GM12878 (cell line): ENCODE measurements around the gene HTRA3. TPM values are rescaled to one million over a fixed set of nuclear protein-coding genes. Genes with fewer than 3 reads are reported as not detected.

ENCODE experiments used
- ATAC-seq: fragments of 200-7000 bp; cut with Tn5 transposase; 3 replicates; pipeline ENCODE4 v1.9.1; 2020; ENCODE audit warnings: mild to moderate bottlenecking, moderate library complexity
- BruUV-seq: library from RNA; stranded (reverse); fragments of 400-500 nt; replicated peaks from 2 replicates; lab custom pipeline; 2021; lab: Mats Ljungman, UMichigan
- CTCF ChIA-PET: fragments of 300-600 bp; sonication (Branson Sonifier 250); formaldehyde crosslinking; extraction: SDS; loops from one replicate; lab custom pipeline; 2021; ENCODE audit warnings: inconsistent platforms; lab: Yijun Ruan, JAX
- POLR2A ChIA-PET: fragments of 350-600 bp; formaldehyde crosslinking; extraction: SDS; loops from one replicate; lab custom pipeline; 2021; ENCODE audit warnings: inconsistent platforms; lab: Charles Lee
- RAD21 ChIA-PET: fragments of 300-600 bp; sonication (Branson Sonifier 250); formaldehyde crosslinking; loops from one replicate; lab custom pipeline; 2023; ENCODE audit warnings: antibody characterized with exemption; ENCODE audit not compliant: unreplicated experiment; lab: Charles Lee
- SMC1A ChIA-PET: fragments of 300-600 bp; sonication (Branson Sonifier 250); formaldehyde crosslinking; loops from one replicate; lab custom pipeline; 2023; ENCODE audit not compliant: unreplicated experiment, uncharacterized antibody; lab: Charles Lee
- DNase-seq: peaks from one replicate; pipeline ENCODE4 v3.0.0-alpha.2; 2011; ENCODE audit warnings: low read depth, low spot score
- FAIRE-seq: peaks from 3 replicates; lab custom pipeline; 2011; peaks lifted over from hg19 to GRCh38; lab: Jason Lieb, UNC
- H2AFZ ChIP-seq: 2 replicates; pipeline ENCODE4 v1.6.0; 2011; ENCODE audit warnings: low read depth, low read length, control low read depth; ENCODE audit not compliant: control insufficient read depth
- H3K27ac ChIP-seq: 2 replicates; pipeline ENCODE4 v1.5.1; 2011; ENCODE audit warnings: control low read depth; ENCODE audit not compliant: control insufficient read depth, insufficient read depth
- H3K27me3 ChIP-seq, 2 experiments: replicated peaks in 1 of 2; 2 replicates each; pipeline versions ENCODE4 v1.6.0 to v1.6.1; 2011; ENCODE audit warnings: low read length in 1 of 2; ENCODE audit not compliant: control insufficient read depth in 2 of 2, insufficient read depth in 2 of 2
- H3K36me3 ChIP-seq, 2 experiments: 2 replicates each; pipeline ENCODE4 v1.5.1; 2011; ENCODE audit warnings: low read length in 1 of 2; ENCODE audit not compliant: control insufficient read depth in 2 of 2, insufficient read depth in 2 of 2
- H3K4me1 ChIP-seq: 2 replicates; pipeline ENCODE4 v1.6.1; 2011; ENCODE audit warnings: mild to moderate bottlenecking, low read length, moderate library complexity, mixed read lengths; ENCODE audit not compliant: control insufficient read depth, insufficient read depth
- H3K4me2 ChIP-seq: 2 replicates; pipeline ENCODE4 v1.6.0; 2011; ENCODE audit warnings: control low read depth; ENCODE audit not compliant: control insufficient read depth, insufficient read depth
- H3K4me3 ChIP-seq: fragments of 200-600 bp; sonication (generic); 2 replicates; pipeline ENCODE4 v1.5.1; 2016
- H3K79me2 ChIP-seq: 2 replicates; pipeline ENCODE4 v1.6.0; 2011; ENCODE audit warnings: low read length; ENCODE audit not compliant: control insufficient read depth, insufficient read depth
- H3K9ac ChIP-seq: 2 replicates; pipeline ENCODE4 v1.8.0; 2011; ENCODE audit warnings: low read length, control low read depth, mixed read lengths; ENCODE audit not compliant: control insufficient read depth, insufficient read depth
- H3K9me3 ChIP-seq: replicated peaks from 3 replicates; pipeline ENCODE4 v1.5.1; 2011; ENCODE audit warnings: mild to moderate bottlenecking, low read length; ENCODE audit not compliant: control insufficient read depth, insufficient read depth
- H4K20me1 ChIP-seq: 2 replicates; pipeline ENCODE4 v1.6.0; 2011; ENCODE audit not compliant: control insufficient read depth, insufficient read depth
- BACH1 ChIP-seq: fragments of 450-650 bp; IDR thresholded peaks from 2 replicates; pipeline ENCODE4 v1.6.1; 2017; ENCODE audit warnings: mild to moderate bottlenecking, borderline replicate concordance
- CTCF ChIP-seq, 3 experiments: IDR thresholded peaks in 2 of 3; conservative IDR thresholded peaks in 1 of 3; 2 replicates each; pipeline ENCODE4 v1.5.1; 2011; ENCODE audit warnings: low read depth in 3 of 3, low read length in 3 of 3, mild to moderate bottlenecking in 3 of 3, control low read depth in 2 of 3, moderate library complexity in 2 of 3, inconsistent platforms in 1 of 3, mixed read lengths in 1 of 3; ENCODE audit not compliant: control insufficient read depth in 2 of 3, insufficient read depth in 1 of 3; ENCODE audit errors: extremely low read depth in 1 of 3
- FOXM1 ChIP-seq: IDR thresholded peaks from 2 replicates; pipeline ENCODE4 v1.6.1; 2012; ENCODE audit warnings: low read depth, mild to moderate bottlenecking, inconsistent platforms, low read length, moderate library complexity
- JUNB ChIP-seq: IDR thresholded peaks from 2 replicates; pipeline ENCODE4 v1.6.1; 2016; ENCODE audit warnings: antibody characterized with exemption, mild to moderate bottlenecking
- ZBTB33 ChIP-seq: fragments of 450-650 bp; IDR thresholded peaks from 2 replicates; pipeline ENCODE4 v1.6.1; 2017; ENCODE audit warnings: mild to moderate bottlenecking
- ZNF592 ChIP-seq: fragments of 450-650 bp; IDR thresholded peaks from 2 replicates; pipeline ENCODE4 v1.6.1; 2017; ENCODE audit warnings: mild to moderate bottlenecking, moderate library complexity
- WGBS: methylation state at CpG from one replicate; pipeline ENCODE4 v1.1.6; 2016; ENCODE audit warnings: low lambda C conversion rate; ENCODE audit not compliant: insufficient replicate concordance, insufficient coverage; ENCODE audit errors: missing lambda C conversion rate; 5-methylcytosine and 5-hydroxymethylcytosine counted together
- in situ Hi-C: fragments of 300-500 bp; cut with MboI; formaldehyde crosslinking; loops from 9 replicates; pipeline ENCODE4 v1.14.3; 2018; ENCODE audit warnings: mixed read lengths
- intact Hi-C: fragments of 100-400 bp; cut with micrococcal nuclease; formaldehyde crosslinking; loops from one replicate; pipeline ENCODE4 v1.14.2; 2022; ENCODE audit not compliant: unreplicated experiment
- polyA plus RNA-seq, 11 experiments: library from polyadenylated mRNA; depleted of rRNA in 4 of 11; unstranded in 6 of 11; stranded (reverse) in 5 of 11; fragments of >200 nt; fragmentation: Nextera tagmentation in 4 of 11; fragmentation: Illumina TruSeq in 1 of 11; extraction: Ambion mirVana in 4 of 11; extraction: Trizol in 1 of 11; gene quantifications; 1 replicate in 1 of 11; 2 replicates in 10 of 11; pipeline versions ENCODE4 v1.2.1 to v1.2.3, GENCODE V29; 2011 to 2016; ENCODE audit warnings: inconsistent platforms in 2 of 11, missing spikeins in 2 of 11, low read depth in 1 of 11
- total RNA-seq, 4 experiments: library from RNA; depleted of rRNA in 3 of 4; stranded (reverse); fragments of >200 nt in 3 of 4; fragmentation: Illumina TruSeq in 1 of 4; extraction: Trizol in 1 of 4; gene quantifications; 2 replicates each; pipeline versions ENCODE4 v1.2.1 to v1.2.3, GENCODE V29; 2013 to 2021

The HTRA3 gene
- total and polyA plus RNA-seq, 10 of the 15 experiments (the other 5 are each of a cell fraction or from before 2014, with no cell fraction given): 0.04 to 1.2 (median 0.08) TPM; not detected in 7

- TF ChIP-seq ZNF592 (no peak), ZBTB33 (no peak), JUNB (no peak)
- TF ChIP-seq, all 136 proteins: peak for 0
Observed at GRCh38 chr4:8301851-8302730, 32.5 kb downstream of the HTRA3 start (continued).

GRCh38 chr4:8303081-8303480, 33.5 kb downstream of the HTRA3 start:
- FAIRE-seq: no peak
- WGBS: 37% methylated on average over 4 of the region's 4 CpGs
- no TSS peak for BruUV-seq
- H3K9me3 ChIP-seq: no peaks in the 10 kb centered on the region
- SMC1A ChIA-PET: no interaction called here
- POLR2A ChIA-PET: no interaction called here
- CTCF ChIA-PET: no interaction called here
- RAD21 ChIA-PET: no interaction called here
- no peaks in the 10 kb centered on the region for H3K79me2 ChIP-seq
- no peak overlapping the region for H3K9ac ChIP-seq
- H3K27me3 ChIP-seq: no peaks in the 10 kb centered on the region; a peak in 1 of 4 replicates
- no peak for ATAC-seq
- no peak overlapping the region for H3K27ac ChIP-seq
- no peaks in the 10 kb centered on the region for H3K36me3 ChIP-seq
- in situ Hi-C loops: no loop called here
- no peaks in the 10 kb centered on the region for H4K20me1 ChIP-seq
- H2AFZ ChIP-seq: no peak overlapping the region
- no peak for DNase-seq
- no peak overlapping the region for H3K4me3 ChIP-seq
- no peak overlapping the region for H3K4me2 ChIP-seq
- intact Hi-C loops: no loop called here
- H3K4me1 ChIP-seq: no peaks in the 10 kb centered on the region
- no peak for TF ChIP-seq CTCF (IDR thresholded peaks at IDR 0.05 in 2 of 3, conservative IDR thresholded peaks at IDR 0.05 in 1 of 3; ENCODE audit: control insufficient read depth in 2 of 3, extremely low read depth in 1 of 3, insufficient read depth in 1 of 3, low read depth in 3 of 3, low read length in 3 of 3)
- no peak for TF ChIP-seq FOXM1
- TF ChIP-seq BACH1: no peak
- TF ChIP-seq ZNF592: no peak
